ENCODE data around the gene SYNJ2. TPM values are rescaled to one million over a fixed set of nuclear protein-coding genes. Genes with fewer than 3 reads are reported as not detected.

Gene SYNJ2
- total and polyA plus RNA-seq, 2 experiments from 2014 or later: 2.8 to 5.6 TPM

GRCh38 chr6:158038291-158039177 is 56.9 kb downstream of the SYNJ2 start (continued):
- TF ChIP-seq CTCF (conservative IDR thresholded peaks at IDR 0.05; ENCODE audit: low read depth in 2 of 2) (no peak), ETS1 (IDR thresholded peaks at IDR 0.05) (no peak), EZH2 (IDR thresholded peaks at IDR 0.05; ENCODE audit: low read depth, unreplicated experiment) (no peak), EZH2phosphoT487 (IDR thresholded peaks at IDR 0.05; ENCODE audit: unreplicated experiment) (no peak), ZNF114 (CRISPR knock-in tag; IDR thresholded peaks at IDR 0.05) (no peak), NANOG (IDR thresholded peaks at IDR 0.05; ENCODE audit: borderline replicate concordance) (no peak)

- Mint-ChIP-seq H3K9me3 (no peaks in the 10 kb centered on the region), H3K4me1 (peaks cover 24% of the 10 kb centered on the region), H3K27me3 (ENCODE audit: insufficient read depth, low read depth, poor library complexity) (peaks cover 5% of the 10 kb centered on the region), H3K27ac (peak overlapping the region; percentile 60; the same call in 1 of the 2 replicates), H3K4me3 (no peak overlapping the region), H3K36me3 (ENCODE audit: low read depth) (peaks cover 13% of the 10 kb centered on the region; the same call in 2 of the 3 replicates)
- Histone ChIP-seq H3K27ac (ENCODE audit: low read depth) (no peak overlapping the region), H3K4me1 (ENCODE audit: insufficient read depth) (no peaks in the 10 kb centered on the region), H3K27me3 (ENCODE audit: insufficient read depth) (no peaks in the 10 kb centered on the region), H3K4me2 (no peak overlapping the region), H3K79me2 (replicated peaks; ENCODE audit: insufficient read depth) (no peaks in the 10 kb centered on the region), H3K4me3 (no peak overlapping the region), H3K9me2 (ENCODE audit: insufficient read depth) (no peaks in the 10 kb centered on the region), H2AFZ (no peak overlapping the region), H4K20me1 (replicated peaks; ENCODE audit: insufficient read depth) (no peaks in the 10 kb centered on the region), H3K36me3 (ENCODE audit: insufficient read depth) (no peaks in the 10 kb centered on the region), H3F3A (replicated peaks; ENCODE audit: low read depth) (no peaks in the 10 kb centered on the region)
- DNase-seq (ENCODE audit: low spot score) (no peak), ATAC-seq (peak; percentile 77)
- TF ChIP-seq ZNF462 (CRISPR knock-in tag; IDR thresholded peaks at IDR 0.05) (no peak), STAT1 (IDR thresholded peaks at IDR 0.05; ENCODE audit: unreplicated experiment) (no peak), CTCF (conservative IDR thresholded peaks at IDR 0.05; ENCODE audit: low read depth in 2 of 2) (no peak), NANOG (IDR thresholded peaks at IDR 0.05; ENCODE audit: borderline replicate concordance) (no peak)
Measured at GRCh38 chr6:158039178-158039557, 57.5 kb downstream of the SYNJ2 start.

All from GM23338 (cell line).